Neural crest cell (in vitro differentiated cells): ENCODE measurements around the gene FOSL2. TPM values are rescaled to one million over a fixed set of nuclear protein-coding genes. Genes with fewer than 3 reads are reported as not detected.

ENCODE experiments used
- DNase-seq: peaks from one replicate; pipeline ENCODE4 v3.0.0; 2021; ENCODE audit warnings: low read depth, mixed read lengths, low spot score
- H3K27ac Mint-ChIP-seq: one replicate; pipeline ENCODE4 v1.8.0; 2021; ENCODE audit warnings: mild to moderate bottlenecking, mixed read lengths; ENCODE audit not compliant: unreplicated experiment
- H3K27me3 Mint-ChIP-seq: 2 replicates; pipeline ENCODE4 v1.8.0; 2021; ENCODE audit warnings: low read depth, mild to moderate bottlenecking, mixed read lengths
- H3K36me3 Mint-ChIP-seq: 2 replicates; pipeline ENCODE4 v1.8.0; 2021; ENCODE audit warnings: low read depth, mild to moderate bottlenecking, mixed read lengths
- H3K4me1 Mint-ChIP-seq: 2 replicates; pipeline ENCODE4 v1.8.0; 2021; ENCODE audit warnings: mixed read lengths
- H3K4me3 Mint-ChIP-seq: one replicate; pipeline ENCODE4 v1.8.0; 2021; ENCODE audit warnings: mild to moderate bottlenecking, mixed read lengths
- H3K9me3 Mint-ChIP-seq: 2 replicates; pipeline ENCODE4 v1.8.0; 2021; ENCODE audit warnings: mixed read lengths
- total RNA-seq: library from RNA; stranded (reverse); gene quantifications from 2 replicates; pipeline ENCODE4 v1.2.1, GENCODE V29; 2021
- TF ChIP-seq, protein P1 (sequence below): fragments of 200-600 bp; sonication (generic); conservative IDR thresholded peaks from 2 replicates; pipeline ENCODE4 v1.5.0; 2021; ENCODE audit warnings: antibody characterized with exemption, mild to moderate bottlenecking

Gene FOSL2
- total RNA-seq, 1 donor from 2014 or later = 2.9 TPM

DNA sequence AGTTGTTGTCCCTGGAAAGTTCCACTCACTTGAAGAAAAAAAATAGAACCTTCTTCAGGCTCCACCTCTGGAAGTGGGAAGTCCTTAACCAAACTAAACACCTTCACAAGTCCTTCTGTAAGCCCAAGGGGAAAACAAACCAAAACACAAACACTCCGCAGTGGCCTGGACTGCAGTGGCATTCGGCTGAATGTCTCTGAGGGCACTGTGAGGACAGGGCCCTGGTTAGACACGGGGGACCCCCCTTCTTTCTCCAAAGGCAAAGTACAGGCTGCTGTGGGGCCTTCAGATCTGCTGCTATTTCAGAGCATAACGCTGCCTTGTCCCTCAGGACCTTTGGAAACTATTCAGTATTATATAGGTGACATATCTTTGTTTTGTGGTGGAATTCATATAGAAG is 28.1 kb downstream of the FOSL2 start:
- Mint-ChIP-seq H3K9me3 (no peaks in the 10 kb centered on the region), H3K27me3 (peaks cover 2% of the 10 kb centered on the region), H3K27ac (no peak overlapping the region), H3K4me3 (no peak overlapping the region), H3K4me1 (no peaks in the 10 kb centered on the region), H3K36me3 (no peaks in the 10 kb centered on the region)
- DNase-seq = no peak
- TF ChIP-seq, protein P1, sequence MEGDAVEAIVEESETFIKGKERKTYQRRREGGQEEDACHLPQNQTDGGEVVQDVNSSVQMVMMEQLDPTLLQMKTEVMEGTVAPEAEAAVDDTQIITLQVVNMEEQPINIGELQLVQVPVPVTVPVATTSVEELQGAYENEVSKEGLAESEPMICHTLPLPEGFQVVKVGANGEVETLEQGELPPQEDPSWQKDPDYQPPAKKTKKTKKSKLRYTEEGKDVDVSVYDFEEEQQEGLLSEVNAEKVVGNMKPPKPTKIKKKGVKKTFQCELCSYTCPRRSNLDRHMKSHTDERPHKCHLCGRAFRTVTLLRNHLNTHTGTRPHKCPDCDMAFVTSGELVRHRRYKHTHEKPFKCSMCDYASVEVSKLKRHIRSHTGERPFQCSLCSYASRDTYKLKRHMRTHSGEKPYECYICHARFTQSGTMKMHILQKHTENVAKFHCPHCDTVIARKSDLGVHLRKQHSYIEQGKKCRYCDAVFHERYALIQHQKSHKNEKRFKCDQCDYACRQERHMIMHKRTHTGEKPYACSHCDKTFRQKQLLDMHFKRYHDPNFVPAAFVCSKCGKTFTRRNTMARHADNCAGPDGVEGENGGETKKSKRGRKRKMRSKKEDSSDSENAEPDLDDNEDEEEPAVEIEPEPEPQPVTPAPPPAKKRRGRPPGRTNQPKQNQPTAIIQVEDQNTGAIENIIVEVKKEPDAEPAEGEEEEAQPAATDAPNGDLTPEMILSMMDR = no peak

GRCh38 chr2:28422908-28423741 is 30.5 kb downstream of the FOSL2 start:
- TF ChIP-seq, protein P1 = no peak
- Mint-ChIP-seq H3K4me1 (no peaks in the 10 kb centered on the region), H3K4me3 (no peak overlapping the region), H3K27ac (no peak overlapping the region), H3K27me3 (peaks cover 2% of the 10 kb centered on the region), H3K36me3 (no peaks in the 10 kb centered on the region), H3K9me3 (no peaks in the 10 kb centered on the region)
- DNase-seq = no peak

DNA sequence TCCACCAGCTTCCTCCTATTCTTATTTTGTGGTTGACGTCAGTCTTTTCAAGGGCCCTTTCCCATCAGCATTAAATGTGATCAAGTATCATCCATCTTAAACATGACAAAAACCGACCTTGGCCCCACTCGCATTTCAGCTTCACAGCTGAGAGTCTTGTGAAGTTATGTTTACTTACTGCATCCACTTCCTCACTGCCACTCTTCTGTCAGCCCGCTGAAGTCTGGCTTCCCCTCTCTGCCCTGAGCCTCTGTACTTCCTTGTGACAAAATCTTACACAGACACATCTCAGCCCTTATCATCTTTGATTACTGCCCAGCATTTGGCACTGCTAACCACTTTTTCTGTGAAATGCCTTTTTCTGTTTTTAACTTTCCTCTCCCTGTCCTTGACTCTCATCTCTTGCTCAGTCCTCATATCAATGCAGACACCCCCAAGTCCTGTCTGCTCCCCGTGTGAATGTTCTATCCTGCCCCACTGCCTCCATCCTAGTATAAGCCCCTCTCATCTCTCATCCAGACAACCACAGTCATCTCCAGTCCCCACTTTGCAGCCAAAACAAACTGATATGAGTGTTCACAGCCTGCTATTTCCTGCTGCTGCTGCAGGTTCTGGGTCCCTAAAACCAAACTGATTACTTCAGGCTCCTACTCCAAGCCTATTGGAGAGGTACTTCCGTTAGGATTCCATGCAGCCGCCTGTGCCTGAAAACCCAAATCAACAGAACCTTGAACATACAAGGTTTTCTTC is 31.4 kb downstream of the FOSL2 start:
- H3K36me3 Mint-ChIP-seq = no peaks in the 10 kb centered on the region
- peaks cover 2% of the 10 kb centered on the region for H3K27me3 Mint-ChIP-seq
- H3K9me3 Mint-ChIP-seq = no peaks in the 10 kb centered on the region
- H3K4me1 Mint-ChIP-seq = no peaks in the 10 kb centered on the region
- no peak overlapping the region for H3K4me3 Mint-ChIP-seq
- TF ChIP-seq, protein P1 = no peak
- DNase-seq = no peak
- no peak overlapping the region for H3K27ac Mint-ChIP-seq

DNA sequence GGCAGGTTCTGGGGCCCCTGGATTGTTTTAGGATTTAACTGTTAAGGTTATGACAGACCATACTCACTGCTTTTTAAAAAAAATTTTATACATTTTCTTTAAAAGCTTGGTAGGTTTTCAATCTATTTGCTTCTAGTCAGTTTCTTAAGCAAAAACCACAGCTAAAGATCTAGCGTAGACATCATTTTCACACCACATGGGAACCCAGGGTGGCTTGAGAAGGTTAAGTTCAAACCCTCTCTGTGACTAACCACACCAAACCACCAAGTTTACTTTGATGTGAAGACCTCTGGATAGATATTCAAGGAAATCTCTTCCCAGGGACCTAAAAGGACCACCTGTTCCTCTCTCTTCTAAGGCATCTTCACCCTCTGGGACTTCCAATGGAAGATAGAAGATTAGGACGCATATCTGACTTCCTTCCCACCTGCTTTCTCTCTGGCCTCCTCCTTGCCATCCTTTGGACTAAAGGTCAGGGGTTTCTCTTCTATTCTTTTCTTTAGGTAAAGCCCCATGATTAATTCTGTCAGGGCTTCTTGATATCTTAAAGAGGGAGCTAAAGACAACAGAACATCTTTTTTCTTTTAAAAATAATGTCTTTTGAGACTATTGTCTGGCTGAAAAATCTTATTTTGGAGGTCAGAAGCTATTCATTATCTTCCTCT is 32.3 kb downstream of the FOSL2 start:
- no peak for DNase-seq
- Mint-ChIP-seq H3K27me3 (peaks cover 2% of the 10 kb centered on the region), H3K4me3 (no peak overlapping the region), H3K4me1 (no peaks in the 10 kb centered on the region), H3K9me3 (no peaks in the 10 kb centered on the region), H3K27ac (no peak overlapping the region), H3K36me3 (no peaks in the 10 kb centered on the region)
- TF ChIP-seq, protein P1 = no peak

DNA sequence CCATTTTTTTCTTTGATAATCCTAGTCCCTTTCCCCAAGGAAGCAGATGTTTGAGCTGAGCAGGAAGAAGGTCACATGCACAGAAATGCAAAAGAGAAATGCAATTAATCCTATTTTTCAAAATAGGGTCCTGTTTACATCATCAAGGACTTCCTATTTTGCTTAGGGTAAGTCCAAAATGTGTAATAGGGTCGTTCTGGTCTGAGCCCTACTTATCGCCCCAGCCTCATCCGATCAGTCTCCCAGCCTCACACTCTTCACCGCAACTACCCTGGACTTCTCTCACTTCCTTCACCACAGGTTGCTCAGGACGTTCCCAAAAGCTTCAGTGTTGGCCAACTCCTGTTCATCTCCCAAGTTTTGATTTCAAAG is 32.8 kb downstream of the FOSL2 start:
- DNase-seq = no peak
- Mint-ChIP-seq H3K4me3 (no peak overlapping the region), H3K36me3 (no peaks in the 10 kb centered on the region), H3K27me3 (peaks cover 2% of the 10 kb centered on the region), H3K27ac (no peak overlapping the region), H3K4me1 (no peaks in the 10 kb centered on the region), H3K9me3 (no peaks in the 10 kb centered on the region)
- TF ChIP-seq, protein P1 = no peak
